Calu3 (cell line): ENCODE measurements around the gene SYNGR1. TPM values are rescaled to one million over a fixed set of nuclear protein-coding genes. Genes with fewer than 3 reads are reported as not detected.

ENCODE experiments used
- BruUV-seq: library from RNA; stranded (reverse); fragments of 400-500 nt; replicated peaks from 2 replicates; lab custom pipeline; 2021; lab: Mats Ljungman, UMichigan
- CTCF ChIA-PET: fragments of 300-600 bp; sonication (Branson Sonifier 250); formaldehyde crosslinking; loops from one replicate; lab custom pipeline; 2022; ENCODE audit warnings: antibody characterized with exemption; lab: Charles Lee
- DNase-seq: peaks from one replicate; pipeline ENCODE4 v3.0.0; 2022
- H3K27ac Mint-ChIP-seq: one replicate; pipeline ENCODE4 v1.8.0; 2022; ENCODE audit warnings: mixed read lengths; ENCODE audit not compliant: unreplicated experiment
- H3K27me3 Mint-ChIP-seq: one replicate; pipeline ENCODE4 v1.8.0; 2022; ENCODE audit warnings: mixed read lengths; ENCODE audit not compliant: unreplicated experiment
- H3K36me3 Mint-ChIP-seq: one replicate; pipeline ENCODE4 v1.8.0; 2022; ENCODE audit warnings: mild to moderate bottlenecking, moderate library complexity, mixed read lengths; ENCODE audit not compliant: insufficient read depth, unreplicated experiment
- H3K4me1 Mint-ChIP-seq: one replicate; pipeline ENCODE4 v1.8.0; 2022; ENCODE audit warnings: mild to moderate bottlenecking, low read depth, mixed read lengths; ENCODE audit not compliant: unreplicated experiment
- H3K4me3 Mint-ChIP-seq: one replicate; pipeline ENCODE4 v1.8.0; 2022; ENCODE audit warnings: mild to moderate bottlenecking, low read depth, moderate library complexity, mixed read lengths; ENCODE audit not compliant: unreplicated experiment
- H3K9me3 Mint-ChIP-seq: one replicate; pipeline ENCODE4 v1.8.0; 2022; ENCODE audit warnings: low read depth, mixed read lengths; ENCODE audit not compliant: unreplicated experiment
- intact Hi-C: fragments of 100-400 bp; cut with micrococcal nuclease; formaldehyde crosslinking; loops from one replicate; pipeline ENCODE4 v1.10.0; 2022; ENCODE audit not compliant: unreplicated experiment
- total RNA-seq: library from RNA; stranded (reverse); gene quantifications from 2 replicates; pipeline ENCODE4 v1.2.3, GENCODE V29; 2022
- TF ChIP-seq, protein P1 (sequence below): fragments of 200-600 bp; IDR thresholded peaks from one replicate; pipeline ENCODE4 v1.8.0; 2022; ENCODE audit warnings: antibody characterized with exemption; ENCODE audit not compliant: unreplicated experiment

SYNGR1 gene
- total RNA-seq, 1 experiment from 2014 or later: 12.3 TPM

- peak overlapping the region; percentile 36 for H3K27ac Mint-ChIP-seq
These were observed 255 bp upstream of the SYNGR1 start for GRCh38 chr22:39349506-39349966.

DNA sequence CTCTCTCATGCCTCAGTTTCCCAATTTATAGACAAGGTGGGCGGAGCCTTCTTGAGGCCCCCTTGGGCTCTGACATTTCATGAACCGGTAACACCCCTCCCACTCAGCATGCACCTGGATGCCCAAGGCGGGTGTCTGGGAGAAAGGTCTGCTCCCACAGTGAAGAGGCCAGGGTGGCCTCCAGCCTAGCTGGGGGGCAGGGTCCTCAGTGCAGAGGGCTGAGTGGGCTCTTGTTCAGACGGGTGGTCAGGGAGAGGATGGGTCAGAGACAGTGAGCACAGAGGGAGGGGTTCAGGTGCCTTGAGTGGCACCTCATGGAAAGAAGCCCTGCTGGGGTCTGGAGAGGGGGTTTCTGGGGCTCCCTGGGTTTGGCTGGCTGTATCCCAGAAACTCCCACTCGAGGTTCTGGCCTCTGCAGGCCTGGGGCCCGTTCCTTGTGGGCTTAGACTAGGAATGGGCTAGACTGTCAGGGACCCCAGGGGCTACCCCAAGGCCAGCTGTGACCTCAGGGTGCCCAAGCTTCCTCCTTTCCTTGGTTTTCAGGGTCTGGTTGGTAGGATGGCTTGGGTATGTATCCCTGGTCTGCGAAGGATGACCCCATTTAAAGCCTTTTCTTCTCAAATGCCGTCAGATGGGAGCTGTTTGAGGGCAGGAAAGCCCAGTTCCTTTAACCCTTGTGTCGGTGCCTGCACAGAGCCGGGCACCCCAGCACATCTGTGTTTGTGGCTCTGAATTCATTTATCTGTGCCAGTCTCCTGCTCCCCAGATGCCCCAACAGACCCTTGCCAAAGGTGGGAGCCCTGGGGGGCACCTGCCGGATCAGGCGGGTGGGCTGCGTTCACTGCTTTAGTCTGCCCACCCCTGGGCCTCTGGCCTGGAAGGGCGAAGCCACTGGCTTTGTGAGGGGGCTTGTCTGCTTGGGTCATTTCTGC, 1.2 kb downstream of the SYNGR1 start:
- intact Hi-C loops: no loop called here
- no peaks in the 10 kb centered on the region for H3K9me3 Mint-ChIP-seq
- TF ChIP-seq, protein P1, sequence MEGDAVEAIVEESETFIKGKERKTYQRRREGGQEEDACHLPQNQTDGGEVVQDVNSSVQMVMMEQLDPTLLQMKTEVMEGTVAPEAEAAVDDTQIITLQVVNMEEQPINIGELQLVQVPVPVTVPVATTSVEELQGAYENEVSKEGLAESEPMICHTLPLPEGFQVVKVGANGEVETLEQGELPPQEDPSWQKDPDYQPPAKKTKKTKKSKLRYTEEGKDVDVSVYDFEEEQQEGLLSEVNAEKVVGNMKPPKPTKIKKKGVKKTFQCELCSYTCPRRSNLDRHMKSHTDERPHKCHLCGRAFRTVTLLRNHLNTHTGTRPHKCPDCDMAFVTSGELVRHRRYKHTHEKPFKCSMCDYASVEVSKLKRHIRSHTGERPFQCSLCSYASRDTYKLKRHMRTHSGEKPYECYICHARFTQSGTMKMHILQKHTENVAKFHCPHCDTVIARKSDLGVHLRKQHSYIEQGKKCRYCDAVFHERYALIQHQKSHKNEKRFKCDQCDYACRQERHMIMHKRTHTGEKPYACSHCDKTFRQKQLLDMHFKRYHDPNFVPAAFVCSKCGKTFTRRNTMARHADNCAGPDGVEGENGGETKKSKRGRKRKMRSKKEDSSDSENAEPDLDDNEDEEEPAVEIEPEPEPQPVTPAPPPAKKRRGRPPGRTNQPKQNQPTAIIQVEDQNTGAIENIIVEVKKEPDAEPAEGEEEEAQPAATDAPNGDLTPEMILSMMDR: no peak
- H3K27ac Mint-ChIP-seq: no peak overlapping the region
- no peaks in the 10 kb centered on the region for H3K27me3 Mint-ChIP-seq
- peaks cover 15% of the 10 kb centered on the region for H3K36me3 Mint-ChIP-seq
- CTCF ChIA-PET: no interaction called here
- no TSS peak for BruUV-seq
- H3K4me3 Mint-ChIP-seq: peak overlapping the region; percentile 67
- no peaks in the 10 kb centered on the region for H3K4me1 Mint-ChIP-seq
- DNase-seq: no peak

More at GRCh38 chr22:39349506-39349966, 255 bp upstream of the SYNGR1 start:
- CTCF ChIA-PET: interaction anchor here (1.0 kb wide), 1 partner anchor 30 kb away, joined by 3 read pairs; no protein-coding TSS in a partner anchor
- TF ChIP-seq, protein P1: no peak
- peaks cover 3% of the 10 kb centered on the region for H3K4me1 Mint-ChIP-seq
- intact Hi-C loops: no loop called here
- H3K36me3 Mint-ChIP-seq: peaks cover 15% of the 10 kb centered on the region
- no peaks in the 10 kb centered on the region for H3K9me3 Mint-ChIP-seq
- peak overlapping the region; percentile 67 for H3K4me3 Mint-ChIP-seq
- DNase-seq: peak; percentile 52
- H3K27me3 Mint-ChIP-seq: no peaks in the 10 kb centered on the region
- no TSS peak for BruUV-seq

GRCh38 chr22:39351689-39352214, 2.0 kb downstream of the SYNGR1 start:
- intact Hi-C loops: no loop called here
- Mint-ChIP-seq H3K4me3 (no peak overlapping the region), H3K27me3 (no peaks in the 10 kb centered on the region), H3K9me3 (no peaks in the 10 kb centered on the region), H3K27ac (no peak overlapping the region), H3K36me3 (peaks cover 15% of the 10 kb centered on the region), H3K4me1 (no peaks in the 10 kb centered on the region)
- TF ChIP-seq, protein P1: no peak
- CTCF ChIA-PET: no interaction called here
- BruUV-seq: no TSS peak
- no peak for DNase-seq

- peaks cover 15% of the 10 kb centered on the region for H3K36me3 Mint-ChIP-seq
- intact Hi-C loops: no loop called here
- H3K4me3 Mint-ChIP-seq: no peak overlapping the region
- CTCF ChIA-PET: no interaction called here
- no TSS peak for BruUV-seq
- H3K4me1 Mint-ChIP-seq: no peaks in the 10 kb centered on the region
- no peak overlapping the region for H3K27ac Mint-ChIP-seq
- no peaks in the 10 kb centered on the region for H3K27me3 Mint-ChIP-seq
- H3K9me3 Mint-ChIP-seq: no peaks in the 10 kb centered on the region
- TF ChIP-seq, protein P1: no peak
- DNase-seq: no peak
These were observed 2.6 kb downstream of the SYNGR1 start for GRCh38 chr22:39352306-39352891.
